ENCODE measurements around the gene GPC5. TPM values are rescaled to one million over a fixed set of nuclear protein-coding genes. Genes with fewer than 3 reads are reported as not detected.
"Not testable (repeated sequence)": the region's sequence is repeated elsewhere in the genome, so short reads cannot be mapped to it uniquely, and the experiment has no call there.

The GPC5 gene
- total RNA-seq, 4 donors from 2014 or later: 0.74 to 1.1 TPM; not detected in 2

DNA sequence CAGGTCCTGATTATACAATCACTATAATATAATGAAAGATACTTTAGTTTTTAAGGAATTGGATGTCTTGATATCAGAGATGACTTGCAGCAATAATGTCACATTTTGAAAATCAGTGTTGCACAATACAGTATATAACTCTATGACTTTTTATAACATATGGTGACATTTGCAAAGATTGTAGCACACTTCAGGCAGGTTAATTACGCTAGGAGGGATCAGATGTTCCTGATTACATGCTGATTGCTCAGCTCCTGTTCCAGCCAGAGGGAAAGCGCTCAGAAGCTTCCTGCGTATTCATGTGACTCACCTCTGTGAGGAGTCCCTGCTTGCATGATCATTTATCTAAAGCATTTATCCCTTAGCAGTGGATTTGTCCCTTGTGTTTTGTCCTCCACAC, 265.6 kb downstream of the GPC5 start:
- TF ChIP-seq, protein P1, sequence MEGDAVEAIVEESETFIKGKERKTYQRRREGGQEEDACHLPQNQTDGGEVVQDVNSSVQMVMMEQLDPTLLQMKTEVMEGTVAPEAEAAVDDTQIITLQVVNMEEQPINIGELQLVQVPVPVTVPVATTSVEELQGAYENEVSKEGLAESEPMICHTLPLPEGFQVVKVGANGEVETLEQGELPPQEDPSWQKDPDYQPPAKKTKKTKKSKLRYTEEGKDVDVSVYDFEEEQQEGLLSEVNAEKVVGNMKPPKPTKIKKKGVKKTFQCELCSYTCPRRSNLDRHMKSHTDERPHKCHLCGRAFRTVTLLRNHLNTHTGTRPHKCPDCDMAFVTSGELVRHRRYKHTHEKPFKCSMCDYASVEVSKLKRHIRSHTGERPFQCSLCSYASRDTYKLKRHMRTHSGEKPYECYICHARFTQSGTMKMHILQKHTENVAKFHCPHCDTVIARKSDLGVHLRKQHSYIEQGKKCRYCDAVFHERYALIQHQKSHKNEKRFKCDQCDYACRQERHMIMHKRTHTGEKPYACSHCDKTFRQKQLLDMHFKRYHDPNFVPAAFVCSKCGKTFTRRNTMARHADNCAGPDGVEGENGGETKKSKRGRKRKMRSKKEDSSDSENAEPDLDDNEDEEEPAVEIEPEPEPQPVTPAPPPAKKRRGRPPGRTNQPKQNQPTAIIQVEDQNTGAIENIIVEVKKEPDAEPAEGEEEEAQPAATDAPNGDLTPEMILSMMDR (IDR thresholded peaks at IDR 0.05): no peak
- ATAC-seq (ENCODE audit: low FRiP score): no peak
- DNase-seq (ENCODE audit: low spot score): no peak

DNA sequence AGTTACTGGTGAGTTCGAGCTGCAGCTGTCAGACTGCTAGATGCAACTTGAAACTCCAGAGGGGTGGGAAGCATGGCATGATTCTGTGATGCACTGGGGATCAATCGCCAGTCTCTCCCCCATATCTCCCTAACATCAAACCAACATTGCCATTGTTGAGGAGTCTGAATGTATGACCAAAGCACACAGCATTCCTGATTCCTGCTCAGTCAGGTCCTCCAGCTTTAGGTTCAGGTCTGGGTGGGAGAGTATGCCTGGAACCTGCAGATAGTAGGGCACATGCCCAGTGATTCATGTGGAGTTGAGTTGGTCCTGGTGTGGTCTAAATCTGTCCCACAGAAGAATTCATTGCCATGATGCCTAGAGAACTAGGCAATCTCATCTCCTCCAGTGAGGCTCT, 269.1 kb downstream of the GPC5 start:
- DNase-seq (ENCODE audit: low spot score): no peak
- TF ChIP-seq, protein P1 (IDR thresholded peaks at IDR 0.05): no peak
- no peak for ATAC-seq (ENCODE audit: low FRiP score)

DNA sequence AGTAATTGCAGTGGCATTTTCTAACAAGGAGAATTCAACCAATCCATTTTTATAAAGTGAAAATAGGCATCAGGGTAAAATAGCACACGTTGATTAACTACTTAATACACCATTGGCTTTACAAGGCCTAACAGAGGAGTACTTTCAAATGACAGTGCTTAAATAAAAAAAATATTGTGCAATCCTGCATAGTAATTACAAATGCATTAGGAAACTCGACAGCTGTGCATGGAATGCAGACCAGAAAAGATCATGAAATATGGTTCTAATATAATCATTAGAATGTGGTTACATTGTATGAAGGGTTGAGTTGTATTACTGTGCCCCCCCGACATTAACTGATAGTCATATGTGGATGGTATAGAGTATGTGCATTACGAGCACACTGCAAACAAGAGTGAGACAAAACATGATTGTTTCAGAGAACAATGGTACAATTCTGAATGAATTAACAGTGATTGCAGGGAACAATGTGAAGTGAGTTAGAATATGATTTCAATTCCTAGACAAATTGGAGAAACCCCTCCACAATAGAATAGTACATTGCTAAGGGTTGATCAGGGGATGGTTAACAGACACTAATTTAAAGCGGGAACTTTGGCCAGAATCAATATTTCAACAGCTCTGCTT, 270.6 kb downstream of the GPC5 start:
- no peak for ATAC-seq (ENCODE audit: low FRiP score)
- TF ChIP-seq, protein P1 (IDR thresholded peaks at IDR 0.05): no peak
- no peak for DNase-seq (ENCODE audit: low spot score)

DNA sequence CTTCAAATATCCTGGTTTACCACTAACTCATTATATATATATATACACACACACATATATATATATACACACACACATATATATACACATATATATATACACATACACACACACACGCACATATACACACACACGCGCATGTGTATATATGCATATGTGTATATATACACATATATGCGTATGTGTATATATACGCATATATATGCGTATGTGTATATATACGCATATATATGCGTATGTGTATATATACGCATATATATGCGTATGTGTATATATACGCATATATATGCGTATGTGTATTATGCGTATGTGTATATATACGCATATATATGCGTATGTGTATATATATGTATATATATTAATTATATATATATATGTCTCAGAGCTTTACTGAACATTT, 275.9 kb downstream of the GPC5 start:
- ATAC-seq (ENCODE audit: low FRiP score); DNase-seq (ENCODE audit: low spot score): not testable (repeated sequence)

DNA sequence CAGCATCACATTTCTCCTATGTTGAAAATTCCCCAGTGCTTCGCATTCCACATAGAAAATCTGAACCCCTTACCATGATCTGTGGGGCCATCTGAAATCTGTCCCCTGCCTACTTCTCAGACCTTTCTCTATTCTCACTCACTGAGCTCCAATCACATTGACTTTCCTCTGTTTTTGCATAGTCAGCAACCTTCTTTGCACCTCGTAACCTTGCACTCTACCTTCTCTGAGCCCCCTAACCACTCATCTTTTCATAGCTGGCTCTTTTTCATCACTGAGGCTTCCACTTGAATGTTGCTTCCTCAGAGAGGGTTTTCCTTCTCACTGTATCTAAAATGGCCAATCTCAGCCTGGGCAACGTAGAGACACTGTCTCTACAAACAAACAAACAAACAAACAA, 286.3 kb downstream of the GPC5 start:
- ATAC-seq (ENCODE audit: low FRiP score) (no peak), DNase-seq (ENCODE audit: low spot score) (no peak)
- TF ChIP-seq, protein P1 (IDR thresholded peaks at IDR 0.05): no peak

DNA sequence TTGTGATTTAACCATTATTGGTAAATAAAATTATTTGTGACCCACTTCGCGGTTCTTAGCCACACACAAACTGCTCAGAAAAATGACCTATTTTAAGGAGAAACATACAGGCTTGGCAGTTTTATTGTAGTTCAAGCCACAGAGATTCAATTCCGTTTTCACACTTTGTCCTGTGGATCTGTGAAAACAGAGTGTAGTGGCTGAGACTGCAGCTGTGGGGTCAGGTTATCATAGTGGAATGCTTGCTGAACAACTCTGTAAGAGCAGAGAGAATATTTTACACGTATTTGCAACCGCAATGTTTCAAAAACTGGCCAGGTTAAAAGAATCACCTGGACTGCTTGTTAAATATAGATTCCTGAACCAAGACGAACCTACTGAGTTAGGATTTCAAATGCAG, 292.5 kb downstream of the GPC5 start:
- no peak for DNase-seq (ENCODE audit: low spot score)
- no peak for ATAC-seq (ENCODE audit: low FRiP score)
- TF ChIP-seq, protein P1 (IDR thresholded peaks at IDR 0.05): no peak

DNA sequence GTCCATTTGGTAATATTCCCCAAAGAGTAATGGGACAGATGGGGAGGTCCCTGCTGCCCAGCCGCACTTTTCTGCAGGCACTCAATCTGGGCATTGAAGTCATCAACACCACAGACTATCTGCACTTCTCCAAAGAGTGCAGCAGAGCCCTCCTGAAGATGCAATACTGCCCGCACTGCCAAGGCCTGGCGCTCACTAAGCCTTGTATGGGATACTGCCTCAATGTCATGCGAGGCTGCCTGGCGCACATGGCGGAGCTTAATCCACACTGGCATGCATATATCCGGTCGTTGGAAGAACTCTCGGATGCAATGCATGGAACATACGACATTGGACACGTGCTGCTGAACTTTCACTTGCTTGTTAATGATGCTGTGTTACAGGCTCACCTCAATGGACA, 295.0 kb downstream of the GPC5 start:
- no peak for DNase-seq (ENCODE audit: low spot score)
- TF ChIP-seq, protein P1 (IDR thresholded peaks at IDR 0.05): no peak
- ATAC-seq (ENCODE audit: low FRiP score): no peak
